PC-9 (cell line): ENCODE data around the gene LELP1. TPM values are rescaled to one million over a fixed set of nuclear protein-coding genes. Genes with fewer than 3 reads are reported as not detected.
"Not testable (repeated sequence)": the region's sequence is repeated elsewhere in the genome, so short reads cannot be mapped to it uniquely, and the experiment has no call there.

Source experiments
- BruUV-seq: library from RNA; stranded (reverse); fragments of 400-500 nt; replicated peaks from 2 replicates; lab custom pipeline; 2021; lab: Mats Ljungman, UMichigan
- CTCF ChIA-PET: fragments of 300-600 bp; sonication (Branson Sonifier 250); formaldehyde crosslinking; loops from one replicate; lab custom pipeline; 2022; ENCODE audit warnings: antibody characterized with exemption; lab: Charles Lee
- POLR2A ChIA-PET: fragments of 300-600 bp; sonication (Branson Sonifier 250); formaldehyde crosslinking; loops from one replicate; lab custom pipeline; 2022; ENCODE audit warnings: antibody characterized with exemption; ENCODE audit not compliant: unreplicated experiment; lab: Charles Lee
- DNase-seq, 2 experiments: peaks; one replicate each; pipeline versions ENCODE4 v3.0.0 to v3.0.0-alpha.2; 2015 to 2022; ENCODE audit warnings: mixed read lengths in 1 of 2
- H2AFZ ChIP-seq: fragments of 200-600 bp; sonication (generic); 2 replicates; pipeline ENCODE4 v1.8.1; 2017; ENCODE audit warnings: antibody characterized with exemption
- H3F3A ChIP-seq: fragments of 200-600 bp; sonication (generic); 2 replicates; pipeline ENCODE4 v1.8.1; 2017; ENCODE audit warnings: antibody characterized with exemption, mild to moderate bottlenecking, low read depth; ENCODE audit not compliant: insufficient read depth
- H3K27ac ChIP-seq: fragments of 200-600 bp; sonication (generic); 2 replicates; pipeline ENCODE4 v1.6.1; 2016; ENCODE audit warnings: mixed run types
- H3K27me3 ChIP-seq: fragments of 200-600 bp; sonication (generic); 2 replicates; pipeline ENCODE4 v1.6.1; 2016; ENCODE audit warnings: low read depth, mixed run types; ENCODE audit not compliant: insufficient read depth
- H3K36me3 ChIP-seq: fragments of 200-600 bp; sonication (generic); 2 replicates; pipeline ENCODE4 v1.6.1; 2016; ENCODE audit warnings: low read depth, mixed run types
- H3K4me1 ChIP-seq: fragments of 200-600 bp; sonication (generic); replicated peaks from 2 replicates; pipeline ENCODE4 v1.6.1; 2016; ENCODE audit warnings: mixed run types; ENCODE audit not compliant: insufficient read depth
- H3K4me2 ChIP-seq: fragments of 200-600 bp; sonication (generic); 2 replicates; pipeline ENCODE4 v1.6.1; 2017; ENCODE audit warnings: mixed run types
- H3K4me3 ChIP-seq: fragments of 200-600 bp; sonication (generic); 2 replicates; pipeline ENCODE4 v1.6.1; 2016; ENCODE audit warnings: mixed run types
- H3K79me2 ChIP-seq: fragments of 200-600 bp; sonication (generic); 2 replicates; pipeline ENCODE4 v1.6.1; 2017; ENCODE audit warnings: low read depth, mixed run types
- H3K9me2 ChIP-seq: fragments of 200-600 bp; sonication (generic); 2 replicates; pipeline ENCODE4 v1.8.1; 2017; ENCODE audit warnings: mild to moderate bottlenecking; ENCODE audit not compliant: insufficient read depth
- H3K9me3 ChIP-seq: fragments of 200-600 bp; sonication (generic); 2 replicates; pipeline ENCODE4 v1.8.1; 2016; ENCODE audit warnings: low read depth; ENCODE audit not compliant: insufficient read depth
- H4K20me1 ChIP-seq: fragments of 200-600 bp; sonication (generic); 2 replicates; pipeline ENCODE4 v1.8.1; 2017; ENCODE audit not compliant: insufficient read depth
- CTCF ChIP-seq: fragments of 200-600 bp; sonication (generic); conservative IDR thresholded peaks from 2 replicates; pipeline ENCODE4 v1.6.1; 2017; ENCODE audit warnings: mixed run types, antibody characterized with exemption, mild to moderate bottlenecking, moderate library complexity
- EZH2 ChIP-seq: fragments of 200-600 bp; sonication (generic); IDR thresholded peaks from 2 replicates; pipeline ENCODE4 v1.8.0; 2017; ENCODE audit warnings: antibody characterized with exemption, low read depth
- intact Hi-C: fragments of 100-400 bp; cut with micrococcal nuclease; formaldehyde crosslinking; loops from one replicate; pipeline ENCODE4 v1.10.0; 2022; ENCODE audit not compliant: unreplicated experiment
- total RNA-seq: library from RNA; stranded (reverse); gene quantifications from 2 replicates; pipeline ENCODE4 v1.2.3, GENCODE V29; 2021

Gene LELP1
- total RNA-seq, 1 experiment from 2014 or later = not detected

GRCh38 chr1:153174624-153175023 is 28.6 kb upstream of the LELP1 start:
- Histone ChIP-seq H3K4me1 (no peaks in the 10 kb centered on the region), H3K36me3 (no peaks in the 10 kb centered on the region), H3K79me2 (no peaks in the 10 kb centered on the region), H3K9me3 (no peaks in the 10 kb centered on the region), H3K27me3 (no peaks in the 10 kb centered on the region), H3K4me3 (no peak overlapping the region), H3K27ac (no peak overlapping the region), H4K20me1 (no peaks in the 10 kb centered on the region), H3F3A (no peaks in the 10 kb centered on the region), H3K9me2 (no peaks in the 10 kb centered on the region), H2AFZ (no peak overlapping the region), H3K4me2 (no peak overlapping the region)
- no peak for DNase-seq
- CTCF ChIA-PET = no interaction called here
- TF ChIP-seq CTCF (no peak), EZH2 (no peak)
- intact Hi-C loops = no loop called here
- BruUV-seq = no TSS peak
- POLR2A ChIA-PET = no interaction called here

GRCh38 chr1:153178922-153179321 is 24.3 kb upstream of the LELP1 start:
- no TSS peak for BruUV-seq
- Histone ChIP-seq H3K27me3 (no peaks in the 10 kb centered on the region), H3K4me1 (no peaks in the 10 kb centered on the region), H3K9me2 (no peaks in the 10 kb centered on the region), H3K36me3 (no peaks in the 10 kb centered on the region), H3K4me2 (no peak overlapping the region), H4K20me1 (no peaks in the 10 kb centered on the region), H3K27ac (no peak overlapping the region), H3K9me3 (no peaks in the 10 kb centered on the region), H3F3A (no peaks in the 10 kb centered on the region), H3K79me2 (no peaks in the 10 kb centered on the region), H3K4me3 (no peak overlapping the region), H2AFZ (no peak overlapping the region)
- POLR2A ChIA-PET = no interaction called here
- DNase-seq = no peak
- CTCF ChIA-PET = no interaction called here
- intact Hi-C loops = no loop called here
- TF ChIP-seq EZH2 (no peak), CTCF (no peak)

GRCh38 chr1:153180556-153180955 is 22.7 kb upstream of the LELP1 start:
- Histone ChIP-seq H2AFZ (no peak overlapping the region), H3F3A (no peaks in the 10 kb centered on the region), H3K36me3 (no peaks in the 10 kb centered on the region), H3K79me2 (no peaks in the 10 kb centered on the region), H3K4me3 (no peak overlapping the region), H3K9me3 (no peaks in the 10 kb centered on the region), H3K27me3 (no peaks in the 10 kb centered on the region), H3K9me2 (no peaks in the 10 kb centered on the region), H3K27ac (no peak overlapping the region), H3K4me1 (no peaks in the 10 kb centered on the region), H3K4me2 (no peak overlapping the region), H4K20me1 (no peaks in the 10 kb centered on the region)
- ChIA-PET POLR2A (no interaction called here), CTCF (no interaction called here)
- BruUV-seq = no TSS peak
- intact Hi-C loops = no loop called here
- TF ChIP-seq CTCF = peak; percentile 23; the same call in 1 of the 2 replicates
- TF ChIP-seq EZH2 = no peak
- DNase-seq = no peak

GRCh38 chr1:153188301-153188700 is 14.9 kb upstream of the LELP1 start:
- POLR2A ChIA-PET, H3K9me3 ChIP-seq, H3K4me3 ChIP-seq, H3F3A ChIP-seq, BruUV-seq, H3K27ac ChIP-seq, H3K4me1 ChIP-seq, H4K20me1 ChIP-seq, intact Hi-C loops, H2AFZ ChIP-seq, H3K27me3 ChIP-seq, H3K9me2 ChIP-seq, H3K4me2 ChIP-seq, H3K79me2 ChIP-seq, H3K36me3 ChIP-seq: not testable (repeated sequence)
- peak in 1 of 2 experiments; percentile 6 for DNase-seq
- CTCF ChIA-PET = interaction anchor here (0.7 kb wide), 1 partner anchor 318 kb away, joined by 3 read pairs; no protein-coding TSS in a partner anchor
